A549 treated with DMSO at 1 μM for 4 hours (cell line): ENCODE results near the gene GDPD1. TPM values are rescaled to one million over a fixed set of nuclear protein-coding genes. Genes with fewer than 3 reads are reported as not detected.

Experiments used
- total RNA-seq: library from RNA; stranded (reverse); fragments of 200-300 nt; extraction: Qiagen RNA extraction; gene quantifications from 5 replicates; pipeline ENCODE4 v1.2.3, GENCODE V29; 2022; ENCODE audit warnings: low read depth

The GDPD1 gene
- total RNA-seq: 0.63 to 1.3 TPM (median 0.98 TPM) in 5 replicates

GRCh38 chr17:59220328-59221158 lies at the start of gene GDPD1:
Gene GDPD1 (plus strand): TSS chr17:59220511. CDS start chr17:59220610, 99 bp downstream.

Other genes with a start within 250 kb of the GDPD1 start
- 19.8 to 25.3 TPM (median 24.4 TPM) in 5 replicates for gene TRIM37, start 113.6 kb upstream of the GDPD1 start, total RNA-seq
- 84.7 to 160 TPM (median 107 TPM) in 5 replicates for gene SKA2, start 65.3 kb upstream of the GDPD1 start, total RNA-seq
- gene PRR11, start 64.8 kb upstream of the GDPD1 start, total RNA-seq: 47.6 to 69.0 TPM (median 63.1 TPM) in 5 replicates
- gene SMG8, start 10.5 kb upstream of the GDPD1 start, total RNA-seq: 27.7 to 32.5 TPM (median 29.9 TPM) in 5 replicates
- gene YPEL2, start 111.1 kb downstream of the GDPD1 start, total RNA-seq: 1.8 to 3.7 TPM (median 3.0 TPM) in 5 replicates